GM18505 (cell line): ENCODE measurements around the gene SLC22A12.

Experiments used
- ATAC-seq: cut with Tn5 transposase; IDR thresholded peaks from one replicate; pipeline ENCODE4 v1.9.1; 2021; ENCODE audit not compliant: unreplicated experiment
- POLR2A ChIP-seq: IDR thresholded peaks from 4 replicates; pipeline ENCODE4 v1.6.1; 2011; ENCODE audit warnings: borderline replicate concordance; ENCODE audit not compliant: insufficient read depth, insufficient read length; ENCODE audit errors: extremely low read depth

The SLC22A12 gene

DNA sequence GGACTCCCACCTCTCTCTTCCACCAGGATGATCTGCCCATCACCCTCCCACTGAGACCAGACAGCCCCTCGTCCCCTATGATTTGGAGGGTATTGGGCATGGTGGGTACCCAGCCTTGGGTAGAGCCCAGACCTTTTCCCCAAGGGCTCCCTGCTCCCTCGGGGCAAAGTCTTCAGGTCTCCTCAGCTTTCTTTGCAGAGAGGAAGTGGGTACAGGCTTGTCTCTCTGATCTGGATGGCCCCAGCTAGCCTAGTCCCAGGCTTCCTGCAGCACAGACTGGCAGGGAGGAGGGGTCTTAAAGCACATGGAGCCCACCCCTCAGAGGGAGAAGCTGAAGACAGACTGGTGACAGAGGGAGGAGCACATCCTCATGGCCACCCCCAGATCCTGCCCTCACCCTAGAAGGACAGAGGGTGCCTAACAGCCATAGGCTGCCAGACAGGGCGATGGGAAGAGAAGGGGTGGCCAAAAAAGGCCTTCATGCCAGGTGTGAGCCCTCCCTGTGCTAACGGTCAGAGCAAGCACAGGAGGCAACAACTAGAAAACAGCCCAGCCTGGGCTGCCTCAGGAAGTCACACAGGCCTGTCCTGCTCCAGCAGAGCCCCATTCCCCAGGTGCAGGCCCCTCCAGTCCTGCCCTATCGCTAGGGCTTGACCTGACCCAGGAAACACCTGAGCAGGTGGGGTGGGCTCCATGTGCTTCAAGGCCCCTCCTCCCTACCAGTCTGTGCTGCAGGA, 30.4 kb downstream of the SLC22A12 start:
- TF ChIP-seq POLR2A: no peak
- ATAC-seq: no peak

DNA sequence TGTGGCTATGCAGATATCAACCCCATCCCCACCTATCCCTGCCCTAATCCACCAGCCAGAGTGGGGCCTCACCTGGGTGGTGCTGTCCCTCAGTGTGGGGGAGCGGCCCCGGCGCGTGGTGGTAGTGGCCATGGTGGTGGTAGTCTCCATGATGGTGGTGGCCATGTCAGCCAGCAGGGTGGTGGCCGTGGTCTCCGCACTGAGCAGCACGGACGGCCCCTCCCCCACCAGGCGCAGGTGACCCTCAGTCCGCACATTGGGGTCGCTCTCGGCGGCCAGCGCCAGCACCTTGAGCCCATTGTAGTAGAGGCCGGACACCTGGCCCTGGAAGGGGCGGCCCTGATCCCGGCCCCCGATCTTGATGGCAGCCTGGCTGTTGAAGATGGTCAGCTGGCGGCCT, 31.7 kb downstream of the SLC22A12 start:
- no peak for TF ChIP-seq POLR2A

DNA sequence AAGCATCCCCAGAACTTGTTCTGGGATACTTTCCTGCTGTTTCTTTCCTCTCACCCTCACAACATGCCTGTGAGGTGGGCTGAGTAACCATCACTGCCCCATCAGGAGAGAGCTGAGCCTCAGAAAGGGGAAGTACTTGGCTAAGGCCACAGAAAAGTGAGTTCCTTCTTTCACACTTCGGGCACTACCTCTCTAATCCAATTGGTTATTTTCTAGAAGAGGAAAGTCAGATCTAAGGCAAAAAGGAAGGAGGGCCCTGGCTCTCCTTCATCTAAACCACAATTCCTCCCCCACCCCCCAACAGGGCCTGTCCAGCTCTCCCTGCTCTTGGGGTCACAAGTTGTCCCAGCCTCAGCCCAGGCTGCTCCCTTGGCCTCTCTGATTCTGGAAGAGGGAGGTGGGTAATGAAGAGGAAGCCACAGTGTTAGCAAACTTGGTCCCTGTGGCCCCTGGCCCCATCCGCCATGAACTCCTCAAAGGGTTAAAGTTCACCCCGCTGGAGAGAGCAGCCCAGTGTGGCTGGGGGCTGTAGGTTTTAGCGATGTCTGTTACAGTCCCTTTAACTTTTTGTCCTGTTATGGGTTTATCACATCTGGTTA, 34.0 kb downstream of the SLC22A12 start:
- no peak for ATAC-seq
- TF ChIP-seq POLR2A: no peak

More for the DNA sequence above, 31.7 kb downstream of the SLC22A12 start:
- no peak for ATAC-seq

DNA sequence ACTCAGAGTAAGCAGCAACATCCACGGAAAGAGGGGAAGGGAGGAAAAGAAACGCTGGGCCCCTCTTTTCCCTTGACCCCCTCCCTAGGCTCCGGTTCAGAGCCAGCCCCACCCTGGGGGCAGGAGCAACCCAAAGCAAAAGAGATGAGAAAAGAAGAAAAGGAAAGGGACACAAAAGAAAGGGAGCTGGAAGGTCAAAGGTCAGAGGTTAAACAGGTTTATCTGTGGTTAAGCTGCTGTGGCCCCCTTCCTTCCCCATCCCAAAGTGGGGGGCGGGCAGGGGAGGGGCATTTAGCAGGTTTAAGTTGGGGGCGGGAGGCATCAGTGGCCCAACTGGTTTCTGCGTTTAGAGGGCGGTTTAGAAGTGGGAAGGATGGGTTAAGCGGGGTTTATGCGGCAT, 35.6 kb downstream of the SLC22A12 start:
- ATAC-seq: no peak

DNA sequence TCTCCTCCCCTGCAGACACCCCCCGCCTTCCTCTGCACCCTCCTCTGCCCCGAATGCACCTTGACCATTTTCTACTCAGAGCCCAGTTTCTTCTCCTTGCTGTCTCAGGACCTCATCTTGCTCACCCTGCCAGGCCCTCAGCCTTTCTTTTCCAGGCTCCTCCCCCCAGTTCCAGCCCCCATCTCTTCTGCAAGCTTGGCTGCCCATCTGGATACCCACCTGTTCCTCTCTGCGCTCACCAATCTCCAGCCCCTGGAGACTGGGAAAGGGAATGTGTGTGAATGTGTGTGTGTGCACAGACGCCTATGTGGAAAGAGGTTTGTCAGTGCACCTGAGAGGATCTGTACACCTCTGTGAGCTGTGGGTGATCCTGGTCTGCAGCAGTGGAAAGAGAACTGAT, 36.4 kb downstream of the SLC22A12 start:
- no peak for TF ChIP-seq POLR2A
- no peak for ATAC-seq

More for the DNA sequence above, 35.6 kb downstream of the SLC22A12 start:
- TF ChIP-seq POLR2A: no peak

DNA sequence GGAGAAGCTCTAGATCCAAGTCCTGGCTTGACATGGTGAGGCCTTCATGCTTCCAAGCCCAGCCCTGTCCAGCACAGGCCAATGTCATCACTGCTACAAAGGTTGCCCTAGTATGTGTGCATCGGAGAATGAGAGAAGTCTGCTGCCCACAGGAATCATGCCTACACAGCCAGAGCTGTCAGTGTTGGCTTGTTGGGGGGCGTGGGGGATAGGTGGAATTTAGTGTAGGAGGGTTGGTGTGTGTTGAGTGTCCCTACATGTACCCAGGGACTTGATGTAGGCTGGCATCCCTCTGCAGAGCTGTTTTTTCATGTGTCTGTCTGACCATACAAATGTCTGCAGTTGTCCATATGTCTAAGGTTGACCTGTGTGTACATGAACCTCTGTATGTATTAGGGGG, 37.6 kb downstream of the SLC22A12 start:
- ATAC-seq: no peak
- no peak for TF ChIP-seq POLR2A

DNA sequence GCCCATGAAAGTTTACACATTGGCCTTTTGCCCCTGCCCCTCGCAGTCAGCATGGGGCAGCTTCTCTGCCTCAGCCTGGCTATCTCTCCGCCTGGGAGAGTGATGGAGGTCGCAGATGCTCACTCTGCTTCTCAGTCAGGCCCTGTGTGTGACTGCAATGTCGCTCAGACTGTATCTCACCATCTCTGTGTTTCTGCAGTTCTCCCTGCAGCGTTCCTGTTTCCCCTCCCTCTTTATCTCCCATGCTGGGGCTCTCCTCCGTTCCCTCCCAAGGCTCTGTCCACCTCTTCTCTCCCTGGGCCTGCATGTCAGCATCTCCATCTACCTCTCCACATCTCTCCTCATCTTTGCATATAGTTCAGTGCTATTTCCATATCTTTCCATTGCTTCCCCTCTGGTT, 38.1 kb downstream of the SLC22A12 start:
- ATAC-seq: no peak
- TF ChIP-seq POLR2A: no peak

DNA sequence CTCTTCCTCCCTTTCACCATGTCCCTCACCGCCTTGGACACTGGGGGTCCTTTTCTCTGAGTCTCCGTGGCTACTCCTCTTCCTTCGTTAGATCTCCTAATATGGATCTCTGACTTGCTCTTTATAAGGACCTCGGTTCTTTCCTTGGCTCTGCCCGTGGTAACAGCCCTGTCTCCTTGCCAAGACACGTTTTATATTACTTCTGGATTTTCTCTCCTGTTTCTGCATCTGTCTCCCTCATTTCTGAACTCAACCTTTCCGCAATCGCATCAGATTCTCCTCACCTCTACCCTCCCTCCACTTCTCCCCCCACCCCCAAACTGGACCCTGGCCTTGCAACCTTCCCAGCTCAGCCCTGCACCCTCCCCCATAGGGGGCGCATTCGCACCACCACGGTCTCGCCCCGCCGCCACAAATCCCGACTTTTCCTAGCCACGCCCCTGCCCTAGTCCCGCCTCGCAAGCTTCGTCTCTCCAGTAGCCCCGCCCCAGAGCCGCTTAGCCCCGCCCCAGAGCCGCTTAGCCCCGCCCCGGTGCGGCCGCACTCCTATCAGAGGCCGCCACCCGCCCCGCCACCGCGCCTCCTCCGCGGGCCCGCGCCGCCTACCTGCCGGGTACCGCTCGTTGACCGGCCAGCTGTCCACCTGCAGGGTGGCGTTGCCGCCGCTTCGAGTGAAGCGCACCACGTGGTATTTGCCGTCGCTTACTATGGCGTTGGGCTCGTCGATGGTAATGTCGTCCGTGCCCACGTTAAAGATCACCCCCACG, 39.0 kb downstream of the SLC22A12 start:
- no peak for TF ChIP-seq POLR2A
- no peak for ATAC-seq

DNA sequence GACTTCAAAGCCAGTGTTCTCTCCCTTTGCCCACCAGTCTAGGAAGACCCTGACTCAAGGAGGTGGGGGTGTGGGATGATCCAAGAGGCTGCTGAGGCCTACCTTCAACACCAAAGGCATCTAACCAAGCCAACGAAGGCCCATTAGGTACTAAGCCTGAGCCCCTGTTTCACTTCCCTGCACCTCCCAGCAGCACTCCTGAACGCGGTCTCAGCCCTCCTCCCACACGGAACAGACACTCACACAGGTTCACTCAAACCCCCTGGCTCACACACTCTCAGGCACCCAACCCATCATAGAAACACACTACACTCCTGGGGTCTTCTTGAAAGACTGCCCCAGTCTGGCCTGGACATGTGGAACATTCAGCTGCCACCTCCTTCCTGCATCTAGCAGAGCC, 40.7 kb downstream of the SLC22A12 start:
- no peak for ATAC-seq
- TF ChIP-seq POLR2A: no peak

DNA sequence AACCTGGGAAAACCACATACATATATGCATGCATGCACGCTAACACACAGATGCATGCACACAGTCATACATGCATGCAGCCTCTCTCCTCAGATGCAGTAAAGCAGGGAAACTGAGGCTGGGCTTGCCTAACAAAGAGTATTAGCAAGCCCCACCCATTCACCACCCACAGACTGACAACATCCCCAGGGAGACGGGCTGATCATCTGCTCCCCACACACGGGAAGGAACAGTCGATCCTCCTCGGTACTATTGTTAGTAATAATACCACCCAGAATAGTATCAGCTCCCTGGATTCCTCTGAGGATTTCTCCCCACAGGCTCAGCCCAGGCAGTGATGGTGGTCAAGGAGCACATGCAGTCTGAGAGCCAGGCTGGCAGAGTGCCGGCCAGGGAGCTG, 41.2 kb downstream of the SLC22A12 start:
- TF ChIP-seq POLR2A: no peak
- no peak for ATAC-seq

DNA sequence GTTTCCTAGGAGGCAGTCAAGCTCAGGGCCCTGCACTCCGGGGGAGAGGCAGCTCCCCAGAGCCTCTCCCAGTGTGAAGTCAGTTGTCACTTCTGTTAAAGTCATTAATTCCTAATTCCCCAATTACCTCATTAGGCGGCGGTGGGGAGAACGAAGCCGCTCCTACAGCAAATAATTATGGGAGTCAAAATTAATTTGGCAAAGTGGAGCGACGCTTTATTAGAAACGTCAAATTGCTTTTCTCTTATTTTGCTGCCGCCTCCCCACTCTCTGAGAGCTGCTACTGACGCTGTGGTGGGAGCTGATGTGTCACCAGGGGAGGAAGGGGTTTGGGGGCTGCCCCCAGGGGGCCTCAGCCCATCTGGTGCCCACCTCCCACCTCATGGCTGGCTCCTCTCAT, 41.6 kb downstream of the SLC22A12 start:
- no peak for TF ChIP-seq POLR2A
- no peak for ATAC-seq

DNA sequence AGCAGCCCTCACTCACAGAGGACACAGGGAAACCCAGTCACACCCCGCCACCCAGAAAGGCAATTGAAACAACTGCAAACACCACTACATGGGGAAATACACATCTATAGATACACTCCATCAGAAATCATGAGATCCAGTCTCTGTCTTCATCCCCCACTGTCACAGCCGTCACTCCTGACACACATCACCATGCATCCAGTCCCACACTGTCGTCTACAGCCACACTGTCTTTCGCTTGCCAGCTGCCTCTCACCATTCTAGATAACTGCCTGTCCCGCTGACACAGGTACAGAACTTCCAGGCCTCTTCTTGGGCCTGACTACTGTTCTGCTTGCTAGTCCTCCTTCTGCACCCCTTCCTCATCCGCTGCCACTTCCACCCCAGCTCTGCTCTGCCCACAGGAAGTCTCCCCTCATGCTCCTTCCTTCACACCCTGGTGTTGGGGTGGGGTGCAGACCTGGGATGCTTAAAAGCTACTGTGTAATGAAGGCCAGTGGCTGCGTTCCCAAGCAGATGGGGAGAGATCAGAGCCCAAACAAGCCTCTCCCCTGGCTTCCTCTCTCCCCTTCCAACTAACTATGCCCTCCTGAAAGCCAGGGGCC, 42.6 kb downstream of the SLC22A12 start:
- TF ChIP-seq POLR2A: no peak
- no peak for ATAC-seq

DNA sequence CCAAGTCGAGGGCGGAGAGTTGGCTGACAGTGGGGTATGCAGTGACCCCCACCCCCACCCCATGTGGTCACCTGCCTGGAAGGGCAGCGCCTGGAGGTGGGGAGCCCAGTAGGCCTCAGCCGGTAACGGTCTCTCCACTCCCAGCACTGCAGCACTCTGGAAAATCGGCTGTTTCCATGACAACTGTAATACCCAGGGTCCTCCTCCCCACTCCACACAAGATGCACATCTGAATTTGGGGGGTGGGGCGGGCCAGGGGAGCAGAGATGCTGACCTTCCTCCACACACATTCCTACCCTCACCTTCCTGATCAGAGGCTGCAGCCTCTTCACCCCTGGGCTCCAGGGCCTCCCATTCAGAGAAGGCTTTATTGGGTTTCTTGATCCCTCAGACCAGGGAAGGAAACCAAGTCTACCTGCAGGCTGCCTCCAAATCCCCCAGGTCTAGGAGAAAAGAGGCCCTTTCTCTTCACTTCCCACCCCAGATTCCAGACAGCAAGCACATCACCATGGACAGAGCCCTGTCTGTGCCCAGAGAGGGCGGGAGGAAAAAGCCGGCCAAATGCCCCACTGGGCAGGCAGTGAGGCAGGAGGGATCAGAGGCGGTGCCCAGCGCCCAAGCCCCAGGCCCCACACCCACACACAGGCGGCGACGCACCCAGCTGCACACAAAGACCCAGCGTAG, 46.5 kb downstream of the SLC22A12 start:
- no peak for ATAC-seq
- no peak for TF ChIP-seq POLR2A
